ENCODE measurements around the gene MGST2.

Gene MGST2

GRCh38 chr4:139651282-139652194 lies 14.1 kb upstream of the MGST2 start:
- H3K36me3 ChIP-seq (ENCODE audit: insufficient read depth, low read length) = no peaks in the 10 kb centered on the region
- no peak overlapping the region for H3K9ac ChIP-seq (ENCODE audit: insufficient read length)
- H3K4me3 ChIP-seq = peak overlapping the region; percentile 38; the same call in 1 of the 2 replicates
- no peaks in the 10 kb centered on the region for H3K9me3 ChIP-seq (ENCODE audit: low read depth, low read length)
- no peak overlapping the region for H3K27ac ChIP-seq
- TF ChIP-seq FOXP2 (optimal IDR thresholded peaks at IDR 0.05; ENCODE audit: control extremely low read depth, extremely low read length, insufficient read depth) (no peak), POLR2AphosphoS5 (IDR thresholded peaks at IDR 0.05; ENCODE audit: borderline replicate concordance, low read depth, low read length) (no peak), EZH2 (IDR thresholded peaks at IDR 0.05) (no peak)
- DNase-seq (ENCODE audit: low read depth, low spot score) = peak; percentile 75

- Histone ChIP-seq H3K36me3 (ENCODE audit: insufficient read depth, low read length) (no peaks in the 10 kb centered on the region), H3K9ac (ENCODE audit: insufficient read length) (no peak overlapping the region), H3K4me3 (no peak overlapping the region), H3K9me3 (ENCODE audit: low read depth, low read length) (no peaks in the 10 kb centered on the region), H3K27ac (no peak overlapping the region)
- DNase-seq (ENCODE audit: low read depth, low spot score) = no peak
- TF ChIP-seq EZH2 (IDR thresholded peaks at IDR 0.05) (no peak), POLR2AphosphoS5 (IDR thresholded peaks at IDR 0.05; ENCODE audit: borderline replicate concordance, low read depth, low read length) (no peak), FOXP2 (optimal IDR thresholded peaks at IDR 0.05; ENCODE audit: control extremely low read depth, extremely low read length, insufficient read depth) (no peak)
These were observed 11.1 kb upstream of the MGST2 start for GRCh38 chr4:139654516-139654915.

- no peaks in the 10 kb centered on the region for H3K9me3 ChIP-seq (ENCODE audit: low read depth, low read length)
- no peak for DNase-seq (ENCODE audit: low read depth, low spot score)
- H3K36me3 ChIP-seq (ENCODE audit: insufficient read depth, low read length) = no peaks in the 10 kb centered on the region
- H3K27ac ChIP-seq = no peak overlapping the region
- TF ChIP-seq FOXP2 (optimal IDR thresholded peaks at IDR 0.05; ENCODE audit: control extremely low read depth, extremely low read length, insufficient read depth) (no peak), EZH2 (IDR thresholded peaks at IDR 0.05) (no peak), POLR2AphosphoS5 (IDR thresholded peaks at IDR 0.05; ENCODE audit: borderline replicate concordance, low read depth, low read length) (no peak)
- H3K4me3 ChIP-seq = no peak overlapping the region
- H3K9ac ChIP-seq (ENCODE audit: insufficient read length) = no peak overlapping the region
These were observed 10.5 kb upstream of the MGST2 start for GRCh38 chr4:139655116-139655515.

GRCh38 chr4:139656614-139657486 lies 8.8 kb upstream of the MGST2 start:
- Histone ChIP-seq H3K9me3 (ENCODE audit: low read depth, low read length) (no peaks in the 10 kb centered on the region), H3K36me3 (ENCODE audit: insufficient read depth, low read length) (no peaks in the 10 kb centered on the region), H3K9ac (ENCODE audit: insufficient read length) (no peak overlapping the region), H3K27ac (no peak overlapping the region), H3K4me3 (no peak overlapping the region)
- peak; percentile 37 for DNase-seq (ENCODE audit: low read depth, low spot score)
- TF ChIP-seq FOXP2 (optimal IDR thresholded peaks at IDR 0.05; ENCODE audit: control extremely low read depth, extremely low read length, insufficient read depth) (no peak), POLR2AphosphoS5 (IDR thresholded peaks at IDR 0.05; ENCODE audit: borderline replicate concordance, low read depth, low read length) (no peak), EZH2 (IDR thresholded peaks at IDR 0.05) (no peak)

GRCh38 chr4:139658185-139658584 lies 7.4 kb upstream of the MGST2 start:
- Histone ChIP-seq H3K9ac (ENCODE audit: insufficient read length) (no peak overlapping the region), H3K27ac (no peak overlapping the region)
- no peak for DNase-seq (ENCODE audit: low read depth, low spot score)

GRCh38 chr4:139658586-139659382 lies 6.8 kb upstream of the MGST2 start:
- TF ChIP-seq FOXP2 (optimal IDR thresholded peaks at IDR 0.05; ENCODE audit: control extremely low read depth, extremely low read length, insufficient read depth) = no peak
- no peak for TF ChIP-seq POLR2AphosphoS5 (IDR thresholded peaks at IDR 0.05; ENCODE audit: borderline replicate concordance, low read depth, low read length)
- no peak for TF ChIP-seq EZH2 (IDR thresholded peaks at IDR 0.05)
- no peak for DNase-seq (ENCODE audit: low read depth, low spot score)
- Histone ChIP-seq H3K36me3 (ENCODE audit: insufficient read depth, low read length) (no peaks in the 10 kb centered on the region), H3K27ac (no peak overlapping the region), H3K9ac (ENCODE audit: insufficient read length) (no peak overlapping the region), H3K4me3 (no peak overlapping the region), H3K9me3 (ENCODE audit: low read depth, low read length) (no peaks in the 10 kb centered on the region)

More at GRCh38 chr4:139658185-139658584, 7.4 kb upstream of the MGST2 start:
- no peaks in the 10 kb centered on the region for H3K36me3 ChIP-seq (ENCODE audit: insufficient read depth, low read length)
- TF ChIP-seq POLR2AphosphoS5 (IDR thresholded peaks at IDR 0.05; ENCODE audit: borderline replicate concordance, low read depth, low read length) = no peak
- TF ChIP-seq EZH2 (IDR thresholded peaks at IDR 0.05) = no peak
- no peak for TF ChIP-seq FOXP2 (optimal IDR thresholded peaks at IDR 0.05; ENCODE audit: control extremely low read depth, extremely low read length, insufficient read depth)
- no peak overlapping the region for H3K4me3 ChIP-seq
- no peaks in the 10 kb centered on the region for H3K9me3 ChIP-seq (ENCODE audit: low read depth, low read length)

- TF ChIP-seq POLR2AphosphoS5 (IDR thresholded peaks at IDR 0.05; ENCODE audit: borderline replicate concordance, low read depth, low read length) (no peak), EZH2 (IDR thresholded peaks at IDR 0.05) (no peak), FOXP2 (optimal IDR thresholded peaks at IDR 0.05; ENCODE audit: control extremely low read depth, extremely low read length, insufficient read depth) (no peak)
- no peak overlapping the region for H3K27ac ChIP-seq
- no peak for DNase-seq (ENCODE audit: low read depth, low spot score)
These were observed 5.7 kb upstream of the MGST2 start for GRCh38 chr4:139659735-139660424.

More at GRCh38 chr4:139659735-139660424, 5.7 kb upstream of the MGST2 start:
- Histone ChIP-seq H3K4me3 (no peak overlapping the region), H3K9me3 (ENCODE audit: low read depth, low read length) (no peaks in the 10 kb centered on the region), H3K9ac (ENCODE audit: insufficient read length) (no peak overlapping the region), H3K36me3 (ENCODE audit: insufficient read depth, low read length) (no peaks in the 10 kb centered on the region)
